GDM1 (cell line): ENCODE results near the gene CEP295NL.

Experiments
- DNase-seq: peaks from one replicate; lab custom pipeline; 2025; lab: John Stamatoyannopoulos, UW

CEP295NL gene

DNA sequence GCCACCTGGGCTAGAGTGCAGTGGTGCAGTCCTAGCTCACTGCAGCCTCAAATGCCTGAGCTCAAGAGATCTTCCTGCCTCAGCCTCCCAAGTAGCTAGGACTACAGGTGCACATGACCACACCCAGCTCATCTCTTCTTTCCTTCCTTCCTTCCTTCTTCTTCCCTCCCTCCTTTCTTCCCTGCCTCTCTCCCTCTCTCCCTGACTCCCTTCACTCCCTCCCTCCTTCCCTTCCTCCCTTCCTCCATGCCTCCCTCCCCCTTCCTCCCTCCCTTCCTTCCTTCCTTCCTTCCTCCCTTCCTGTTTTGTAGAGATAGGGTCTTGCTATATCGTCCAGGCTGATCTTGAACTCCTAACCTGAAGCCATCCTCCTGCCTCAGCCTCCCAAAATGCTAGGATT lies 38.9 kb downstream of the CEP295NL start:
- no peak for DNase-seq

DNA sequence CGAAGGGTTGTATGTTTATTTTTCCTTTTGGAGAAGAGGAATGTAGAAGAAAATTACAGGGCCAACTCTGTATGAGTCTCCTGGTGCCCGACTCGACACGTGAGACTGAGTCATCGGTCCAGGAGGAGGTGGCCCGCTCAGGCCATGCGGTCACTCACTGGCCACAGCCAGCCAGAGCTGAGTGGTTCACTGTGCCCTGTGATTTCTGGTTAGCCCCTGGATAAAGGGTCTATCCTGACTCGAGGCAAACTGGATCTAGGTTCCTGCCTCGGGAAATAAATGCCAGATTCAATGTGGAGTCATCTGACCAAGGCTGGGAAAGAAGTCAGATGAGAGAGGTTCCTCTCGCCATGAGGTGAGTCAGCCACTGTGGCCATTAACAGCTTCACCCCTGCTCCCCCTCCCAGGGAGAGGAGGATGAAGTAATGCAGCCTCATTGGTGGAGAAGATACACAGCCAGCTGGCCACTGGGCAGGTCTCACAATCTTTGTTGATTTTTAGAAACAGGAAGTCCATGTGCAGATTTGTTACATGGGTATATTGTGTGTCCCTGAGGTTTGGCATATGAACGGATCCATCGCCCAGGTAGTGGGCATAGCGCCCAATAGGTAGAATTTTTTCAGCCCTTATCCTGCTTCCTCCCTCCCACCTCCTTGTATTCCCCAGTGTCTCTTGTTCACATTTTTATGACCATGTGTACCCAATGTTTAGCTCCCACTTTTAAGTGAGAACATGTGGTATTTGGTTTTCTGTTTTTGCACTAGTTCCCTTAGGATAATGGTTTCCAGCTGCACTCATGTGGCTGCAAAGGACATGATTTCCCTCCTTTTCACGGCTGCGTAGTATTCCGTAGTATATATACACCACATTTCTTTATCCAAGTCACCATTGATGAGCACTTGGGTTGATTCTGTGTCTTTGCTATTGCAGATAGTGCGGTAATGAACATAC lies 40.7 kb downstream of the CEP295NL start:
- DNase-seq, result no peak

DNA sequence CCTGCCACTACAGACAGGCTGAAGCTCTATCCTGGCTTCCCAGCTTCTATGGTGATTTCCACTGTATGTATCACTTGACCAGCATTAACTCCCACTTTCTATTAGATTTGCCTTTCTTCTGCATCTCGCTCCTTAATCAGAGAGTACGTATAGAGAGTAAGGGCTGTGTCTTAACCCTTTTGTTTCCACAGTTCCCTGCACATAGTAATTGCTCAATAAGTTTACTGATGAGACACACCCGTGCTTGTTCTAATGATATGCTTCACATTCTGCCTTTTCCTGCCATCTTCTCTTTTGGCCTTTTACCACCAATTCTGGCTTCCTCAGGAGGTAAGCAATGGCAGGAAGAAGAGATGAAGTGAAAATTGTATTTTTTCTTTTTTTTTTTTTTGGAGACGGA lies 41.8 kb downstream of the CEP295NL start:
- no peak for DNase-seq

DNA sequence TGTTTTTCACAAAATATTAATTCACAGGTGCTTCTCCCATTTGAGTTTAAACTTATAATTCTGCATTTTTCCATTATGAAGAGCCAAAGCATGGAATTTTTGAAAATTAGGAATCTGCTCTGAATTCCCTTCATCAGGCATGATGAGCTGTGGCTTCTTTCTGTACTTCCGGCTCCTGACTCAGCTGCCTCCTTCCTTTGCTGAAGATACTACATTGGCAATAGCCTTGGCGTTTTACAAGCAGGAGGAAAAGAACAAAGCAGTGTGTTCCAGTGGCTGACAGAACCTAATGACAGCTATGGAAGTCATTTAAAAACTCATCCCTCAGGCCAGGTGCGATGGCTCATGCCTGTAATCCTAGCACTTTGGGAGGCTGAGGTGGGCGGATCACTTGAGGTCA lies 44.0 kb downstream of the CEP295NL start:
- no peak for DNase-seq

DNA sequence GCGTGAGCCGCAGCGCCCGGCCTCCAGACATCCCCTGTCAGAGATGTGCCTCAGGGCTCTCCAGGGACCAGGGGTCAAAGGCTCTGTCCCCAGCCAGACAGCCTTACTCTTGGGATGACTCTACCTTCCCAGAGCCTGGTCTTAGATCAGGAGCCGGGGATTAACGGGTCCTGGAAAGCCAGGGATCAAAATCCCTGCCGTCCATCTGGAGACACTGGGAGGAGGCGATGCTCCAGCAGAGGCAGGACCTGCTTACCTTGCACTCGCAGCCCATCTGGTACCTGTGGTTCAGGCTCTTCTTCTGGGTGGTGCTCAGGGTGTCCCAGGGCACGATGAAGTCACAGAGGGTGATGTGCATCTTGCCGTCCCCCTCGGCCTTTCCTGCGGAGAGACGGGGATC lies 45.7 kb downstream of the CEP295NL start:
- no peak for DNase-seq

DNA sequence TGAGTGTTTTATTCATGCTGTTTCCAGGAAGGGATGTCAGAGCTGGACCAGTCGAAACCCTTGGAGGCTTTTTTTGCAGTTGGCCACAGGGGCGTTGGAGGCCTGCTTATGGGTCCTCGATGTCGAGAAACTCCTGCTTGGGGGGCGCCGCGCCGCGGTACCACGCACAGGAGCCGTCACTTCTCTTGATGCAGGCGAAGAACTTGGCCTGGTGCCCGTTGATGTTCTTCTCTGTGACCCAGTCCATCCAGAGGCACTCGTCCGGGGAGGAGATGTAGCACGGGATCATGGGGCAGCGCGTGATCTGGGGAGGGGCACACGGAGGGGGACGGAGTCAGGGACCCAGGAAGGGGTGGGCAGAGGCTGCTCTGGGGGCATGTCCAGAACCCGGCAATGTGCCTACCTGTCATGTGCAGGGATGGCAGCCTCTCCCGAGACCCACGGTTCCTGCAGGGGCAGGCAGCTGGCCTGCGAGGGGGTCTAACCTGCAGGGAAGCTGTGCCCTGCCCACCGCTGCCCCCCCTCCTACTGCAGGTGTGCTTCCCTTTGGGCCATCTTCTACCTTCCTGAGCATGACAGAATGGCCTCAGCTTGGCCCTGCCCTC lies 47.3 kb downstream of the CEP295NL start:
- no peak for DNase-seq

DNA sequence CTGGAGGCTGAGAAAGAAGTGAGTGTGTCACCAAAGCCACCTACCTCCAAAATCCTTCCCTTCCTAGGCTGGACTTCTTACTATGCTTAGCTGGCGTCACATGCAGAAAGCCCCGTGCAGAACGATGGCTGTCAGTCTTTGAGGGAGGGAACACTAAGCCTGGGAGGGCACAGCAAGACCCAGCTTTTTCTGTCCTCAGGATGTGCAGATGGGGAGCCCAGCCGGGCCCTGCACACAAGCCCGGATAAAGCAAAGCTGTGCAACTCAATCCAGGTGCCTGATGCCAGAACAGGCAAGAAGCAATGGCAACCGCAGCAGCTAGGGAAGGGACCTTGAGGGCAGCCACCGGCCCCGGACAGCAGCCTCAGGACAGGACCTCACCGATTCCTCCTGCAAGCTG lies 48.5 kb downstream of the CEP295NL start:
- DNase-seq, result no peak

DNA sequence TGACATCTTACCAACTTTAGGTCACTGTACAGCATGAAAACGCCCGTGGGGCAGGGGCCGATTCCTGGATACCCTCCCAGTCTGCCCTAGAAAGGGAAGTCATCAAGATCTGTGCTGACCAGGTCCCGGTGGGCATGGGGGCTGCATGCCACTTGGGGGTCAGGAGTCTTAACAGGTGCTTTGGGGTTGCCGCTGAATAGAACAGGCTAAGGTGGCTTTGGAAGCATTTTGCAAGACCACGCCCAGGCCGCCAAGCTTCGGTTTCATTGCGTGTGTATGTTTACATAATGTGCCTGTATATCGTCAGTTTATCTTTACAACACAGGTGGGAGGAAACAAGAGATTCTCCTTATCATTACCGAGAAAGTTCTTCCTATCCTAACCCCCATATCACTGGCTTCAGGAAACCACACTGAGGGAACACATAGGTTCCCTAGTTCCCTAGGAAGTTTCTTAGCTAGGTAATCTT lies 49.0 kb downstream of the CEP295NL start:
- no peak for DNase-seq

DNA sequence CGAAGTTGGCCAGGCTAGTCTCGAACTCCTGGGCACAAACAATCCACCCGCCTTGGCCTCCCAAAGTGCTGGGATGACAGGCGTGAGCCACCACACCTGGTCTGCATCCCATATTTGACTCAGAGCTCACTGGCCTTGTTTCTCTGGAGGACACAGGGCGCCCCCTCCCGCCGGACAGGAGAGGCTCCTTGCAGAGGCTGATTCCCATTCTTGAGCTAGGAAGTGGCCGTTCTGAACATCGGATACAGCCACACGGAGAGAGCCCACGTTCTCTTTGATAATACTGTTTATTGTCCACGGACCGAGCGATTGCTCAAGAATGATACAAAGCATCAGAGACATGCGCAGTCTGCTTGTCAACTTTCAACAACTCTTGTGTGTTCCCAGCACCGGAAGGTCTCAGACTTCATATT lies 50.3 kb downstream of the CEP295NL start:
- DNase-seq, result no peak

DNA sequence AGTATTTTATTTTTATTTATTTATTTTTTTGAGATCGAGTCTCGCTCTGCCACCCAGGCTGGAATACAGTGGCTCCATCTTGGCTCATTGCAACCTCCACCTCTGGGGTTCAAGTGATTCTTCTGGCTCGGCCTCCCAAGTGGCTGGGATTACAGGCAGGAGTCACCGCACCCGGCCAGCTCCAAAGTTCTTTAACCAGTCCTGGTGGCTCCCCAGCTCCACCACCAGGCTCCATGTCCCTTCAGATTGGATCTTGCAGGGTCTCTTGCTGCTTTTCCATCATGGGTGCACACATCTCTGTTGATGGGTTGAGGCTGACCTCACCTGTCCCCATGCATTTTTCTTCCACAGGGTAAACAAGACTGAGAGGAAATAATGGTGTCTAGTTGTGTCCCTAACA lies 54.0 kb downstream of the CEP295NL start:
- no peak for DNase-seq

DNA sequence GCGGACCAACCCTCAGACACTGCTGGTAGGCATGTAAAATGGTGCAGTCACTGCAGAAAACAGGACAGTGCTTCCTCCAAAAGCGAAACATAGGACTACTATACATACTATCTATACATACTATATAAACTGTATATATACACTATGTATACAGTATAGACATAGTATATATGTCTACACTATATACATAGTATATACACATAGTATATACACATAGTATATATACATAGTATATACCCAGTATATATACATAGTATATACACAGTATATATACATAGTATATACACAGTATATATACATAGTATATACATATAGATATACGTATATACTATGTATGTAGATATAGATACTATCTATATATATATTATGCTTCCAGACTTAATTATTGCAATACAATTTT lies 55.9 kb downstream of the CEP295NL start:
- DNase-seq, result no peak

DNA sequence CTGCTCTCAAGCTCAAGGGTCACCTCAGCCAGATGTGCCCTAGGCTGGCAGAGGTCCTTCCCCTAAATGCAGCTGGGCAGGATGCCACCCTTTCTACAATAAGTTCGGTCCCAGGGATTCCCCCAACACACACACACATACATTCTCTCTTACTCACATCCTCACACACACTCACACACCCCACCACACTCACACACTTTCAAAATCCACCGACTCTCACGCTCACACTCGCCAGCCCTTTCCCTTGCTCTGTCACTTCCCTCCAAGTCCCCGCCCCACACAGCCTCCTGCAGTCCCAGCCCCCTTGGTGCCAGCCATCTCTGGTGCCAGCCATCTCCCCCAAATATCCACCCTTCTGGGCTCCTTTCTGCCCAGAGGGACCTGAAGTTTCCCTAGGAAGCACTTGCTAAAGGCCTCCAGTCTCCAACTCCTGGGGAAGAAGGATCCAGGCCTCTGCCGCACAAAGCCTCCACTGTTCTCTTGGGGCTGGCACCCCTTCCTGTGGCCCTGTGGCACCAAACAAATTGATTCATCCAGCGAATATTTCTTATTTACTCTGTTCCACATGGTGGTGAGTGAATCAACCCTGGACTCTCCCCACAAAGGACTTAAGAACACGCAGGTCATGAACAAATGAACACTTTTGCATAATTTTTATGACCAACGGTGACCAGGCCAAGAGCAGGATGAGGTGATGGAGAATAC lies 58.5 kb downstream of the CEP295NL start:
- no peak for DNase-seq

DNA sequence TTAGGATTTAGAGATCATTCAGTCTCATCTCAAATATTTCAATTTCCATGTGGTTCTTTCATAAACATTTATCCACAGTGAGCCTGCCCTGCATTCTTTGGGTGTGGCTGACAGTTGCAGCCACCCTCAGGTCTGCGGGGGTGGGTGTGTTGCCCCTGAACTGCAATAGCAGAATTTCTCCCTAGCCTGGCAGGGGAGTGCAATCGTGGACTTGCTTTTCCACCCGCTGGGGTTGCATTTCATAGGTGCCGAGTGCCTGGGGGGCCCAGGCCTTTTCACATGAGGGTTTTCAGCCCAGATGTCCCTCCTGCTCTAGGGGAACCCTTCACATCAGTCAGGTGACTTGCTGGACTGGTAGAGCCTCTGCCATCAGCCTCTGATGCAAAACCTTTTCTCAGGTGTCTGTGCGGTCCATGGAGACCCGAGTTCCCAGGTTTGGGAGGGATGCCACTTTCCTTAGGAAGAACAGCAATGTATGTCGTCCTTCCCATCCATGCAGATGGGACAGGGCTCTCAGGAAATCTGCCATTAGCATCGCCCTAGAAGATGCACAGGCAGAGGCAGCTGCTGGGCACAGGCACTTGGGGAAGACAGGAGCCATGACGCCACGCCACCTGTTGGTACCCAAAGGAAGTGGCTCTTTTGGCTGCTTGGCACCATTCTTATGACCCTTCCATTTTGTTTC lies 60.0 kb downstream of the CEP295NL start:
- peak; percentile 20 for DNase-seq

DNA sequence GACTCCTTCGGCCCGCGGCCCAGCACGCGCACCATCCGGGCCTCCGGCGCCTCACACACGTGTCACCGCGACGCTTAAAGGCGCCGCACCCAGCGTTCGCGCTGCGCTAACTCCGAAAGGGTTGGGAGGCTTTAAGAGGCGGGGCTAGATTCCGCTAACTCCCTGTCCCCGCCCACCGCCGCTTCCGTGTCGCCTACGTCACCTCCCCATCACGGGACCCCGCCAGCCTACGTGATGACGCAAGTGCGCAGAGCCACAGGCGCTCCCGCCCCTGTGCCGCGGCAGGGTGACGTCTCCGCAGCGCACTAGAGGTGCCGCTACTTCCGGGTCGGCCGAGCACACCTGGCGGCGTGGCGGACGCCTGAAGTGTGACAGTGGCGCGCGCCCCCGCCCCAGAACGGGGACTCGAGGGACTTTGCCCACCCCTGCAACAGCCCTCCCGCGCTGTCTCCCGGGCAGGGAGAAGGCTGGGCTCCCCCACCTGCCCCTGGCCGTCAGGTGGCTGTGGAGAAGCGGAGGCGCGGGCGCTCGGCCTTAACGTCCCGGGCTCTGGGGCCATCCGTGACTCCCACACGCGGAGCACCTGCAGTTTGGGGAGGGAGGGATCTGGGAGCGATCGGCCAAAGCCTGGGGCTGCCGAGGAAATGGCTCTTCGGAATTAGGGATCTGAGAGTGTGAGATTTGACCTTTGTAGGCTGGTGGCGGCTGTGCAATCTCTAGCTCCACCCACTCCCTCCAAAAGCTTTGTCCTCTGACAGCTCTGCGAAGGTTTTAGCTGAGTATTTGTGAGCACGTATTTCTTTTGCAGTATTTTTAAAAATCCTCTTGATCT lies 62.0 kb downstream of the CEP295NL start, which contains the start of gene USP36:
Gene USP36 (minus strand): TSS at position 35 of the 832 bp plus-strand sequence. CDS start 4,451 bp downstream, outside the sequence.
- peak; percentile 99 for DNase-seq
